ENCODE data around the gene RRP15.

Gene RRP15

DNA sequence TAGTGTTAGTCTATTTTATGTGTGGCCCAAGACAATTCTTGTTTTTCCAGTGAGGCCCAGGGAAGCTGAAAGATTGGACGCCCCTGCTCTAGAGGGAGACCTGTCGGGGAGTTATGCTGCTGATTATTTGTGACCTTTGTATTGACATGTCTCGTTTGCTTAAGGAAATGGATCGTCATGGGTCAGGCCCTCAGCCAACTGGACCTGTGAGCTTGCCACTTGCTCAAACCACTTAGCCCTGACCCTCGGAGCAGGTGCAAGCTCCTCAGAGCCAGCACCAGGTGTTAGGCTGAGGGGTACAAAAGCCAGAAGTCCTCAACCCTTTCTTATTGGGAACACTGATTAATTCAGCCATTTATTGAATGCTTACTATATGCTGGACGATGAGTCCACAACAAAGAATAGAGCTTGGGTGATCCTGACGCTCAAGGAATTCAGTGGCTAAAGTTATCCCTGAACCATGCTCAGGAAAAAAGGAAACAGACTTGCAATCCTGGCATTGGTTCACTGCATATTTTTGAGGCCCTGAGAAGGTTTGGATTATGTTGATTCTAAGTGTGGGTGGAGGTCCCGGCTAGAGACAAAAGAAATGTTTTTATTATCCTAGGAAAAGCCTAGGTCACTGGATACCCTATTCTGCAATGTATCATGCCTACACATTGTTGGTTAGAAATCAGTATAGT lies 79.1 kb downstream of the RRP15 start:
- DNase-seq, result no peak

GRCh38 chr1:218365226-218365999 lies 80.3 kb downstream of the RRP15 start:
- no peak for DNase-seq

DNA sequence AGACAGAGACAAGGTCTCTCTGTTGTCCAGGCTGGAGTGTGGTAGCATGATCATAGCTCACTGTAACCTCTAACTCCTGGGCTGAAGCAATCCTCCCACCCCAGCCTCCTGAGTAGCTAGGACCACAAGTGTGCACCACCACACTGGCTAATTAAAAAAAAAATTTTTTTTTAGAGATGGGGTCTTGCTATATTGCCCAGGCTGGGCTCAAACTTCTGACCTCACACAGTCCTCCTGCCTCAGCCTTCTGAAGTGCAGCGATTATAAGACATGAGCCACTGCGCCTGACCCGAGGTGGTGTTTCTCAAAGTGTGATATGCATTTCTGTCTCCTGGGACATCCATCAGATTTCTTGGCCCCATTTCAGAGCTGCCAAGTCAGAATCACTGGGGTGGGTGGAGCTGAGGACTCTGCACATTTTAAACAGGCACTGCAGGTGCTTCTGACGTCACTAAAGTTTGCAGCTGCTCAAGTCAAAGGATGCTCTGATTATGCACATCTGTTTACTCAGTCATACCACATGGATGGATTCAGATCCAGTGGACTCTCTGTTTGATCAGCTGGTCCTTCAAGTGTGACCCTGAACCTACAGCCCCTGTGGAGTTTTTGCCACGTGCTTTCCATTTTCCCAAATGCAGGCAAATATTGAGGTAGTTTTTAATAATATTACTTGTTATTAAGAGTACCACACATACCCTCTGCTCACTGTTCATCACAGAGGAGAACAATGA lies 81.4 kb downstream of the RRP15 start:
- no peak for DNase-seq

DNA sequence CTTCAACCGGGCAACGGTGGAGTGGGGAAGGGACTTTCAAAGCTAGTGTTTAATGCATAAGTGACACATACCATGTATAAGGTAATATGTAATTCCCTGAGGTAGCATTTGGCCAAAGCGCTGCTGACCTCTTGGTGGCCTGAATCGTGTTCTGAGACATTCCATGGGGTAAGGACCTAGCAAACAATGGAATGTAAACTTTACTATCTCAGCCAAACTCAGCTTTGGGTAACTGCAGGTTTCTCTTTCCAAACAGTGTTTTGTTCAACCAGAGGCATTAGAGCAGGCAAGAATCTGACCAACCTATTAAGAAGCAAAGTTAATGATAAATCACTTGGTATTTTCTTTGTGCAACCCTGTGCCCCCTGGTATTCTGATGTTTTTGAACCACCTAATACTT lies 82.0 kb downstream of the RRP15 start:
- no peak for DNase-seq

GRCh38 chr1:218368686-218369085 lies 83.6 kb downstream of the RRP15 start:
- DNase-seq, result no peak

DNA sequence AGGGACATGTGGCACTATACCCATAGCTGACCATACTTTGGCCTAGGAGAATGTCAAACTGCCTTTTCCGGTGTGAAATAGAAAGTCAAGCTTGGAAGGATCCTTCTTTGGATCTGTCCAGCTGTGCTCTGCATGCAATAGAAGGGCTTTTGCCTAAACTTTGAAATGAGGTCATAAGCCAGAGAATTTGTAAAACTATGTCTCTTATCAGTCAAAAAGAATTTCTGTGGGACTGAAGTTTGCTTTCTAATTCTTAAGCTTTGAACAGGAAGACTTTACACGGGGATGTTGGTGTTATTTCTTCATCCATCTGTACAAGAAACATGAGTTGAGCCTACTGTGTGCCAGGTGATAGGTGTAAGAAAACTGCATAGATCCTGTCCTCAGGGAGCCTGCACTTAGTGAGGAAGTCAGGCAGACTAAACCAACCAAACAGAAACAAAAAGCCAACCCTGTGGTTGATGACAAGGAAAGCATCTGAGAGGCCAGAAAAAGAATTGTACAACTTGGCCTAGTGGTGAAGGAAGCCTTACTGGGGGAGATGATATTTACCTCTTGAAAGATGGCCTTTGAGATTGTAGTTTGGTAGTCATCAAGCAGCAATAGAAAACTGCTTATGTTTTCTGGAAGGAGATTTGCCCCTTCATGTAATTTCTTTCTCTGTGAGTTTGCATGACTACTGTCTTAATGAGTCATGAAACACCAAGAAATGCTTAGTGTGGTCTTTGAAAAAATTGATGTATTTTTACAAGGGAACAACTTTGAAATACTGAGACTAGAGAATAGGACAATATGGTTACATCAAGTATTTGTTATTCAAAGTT lies 84.8 kb downstream of the RRP15 start:
- no peak for DNase-seq

GRCh38 chr1:218371927-218372672 lies 87.0 kb downstream of the RRP15 start:
- peak in 1 of 2 experiments; percentile 49 for DNase-seq

- DNase-seq, result no peak
Observed at GRCh38 chr1:218374401-218375353, 89.6 kb downstream of the RRP15 start.

DNA sequence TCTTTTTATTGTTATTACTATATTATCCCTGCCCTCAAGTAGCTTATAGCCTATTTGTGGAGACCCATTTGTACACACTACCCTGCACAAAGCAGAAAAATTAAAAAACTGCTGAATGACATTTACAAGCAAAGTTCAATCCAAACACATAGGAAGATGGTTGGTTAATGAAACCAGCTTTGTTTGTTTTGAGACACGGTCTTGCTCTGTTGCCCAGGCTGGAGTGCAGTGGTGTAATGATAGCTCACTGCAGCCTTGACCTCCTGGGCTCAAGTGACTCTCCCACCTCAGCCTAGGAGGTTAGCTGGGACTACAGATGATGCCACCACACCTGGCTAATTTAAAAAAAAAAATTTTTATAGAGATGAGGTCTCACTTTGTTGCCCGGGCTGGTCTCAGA lies 91.6 kb downstream of the RRP15 start:
- DNase-seq, result no peak

DNA sequence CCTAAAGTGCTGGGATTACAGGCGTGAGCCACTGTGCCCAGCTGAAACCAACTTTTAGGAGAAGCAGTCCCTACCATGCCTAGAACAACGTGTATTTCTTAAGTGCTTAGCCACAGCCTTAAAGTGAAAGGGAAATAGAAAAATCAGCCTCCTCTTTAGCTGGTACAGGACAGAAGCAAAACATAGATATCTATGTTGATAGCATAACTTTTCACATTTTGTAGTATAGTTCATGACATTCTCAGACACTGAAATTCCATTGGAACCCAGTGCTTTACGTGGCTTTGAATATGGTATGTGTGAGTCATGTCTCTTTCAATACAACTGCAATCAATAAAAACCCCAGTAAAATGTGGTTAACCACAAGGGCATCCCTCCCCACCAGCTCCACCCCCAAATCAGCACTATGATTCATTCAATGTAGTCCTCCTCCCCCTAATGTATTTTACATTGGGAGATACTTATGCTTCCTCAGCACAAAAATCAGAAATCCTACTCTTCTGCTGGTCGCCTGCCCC lies 92.1 kb downstream of the RRP15 start:
- no peak for DNase-seq

- no peak for DNase-seq
Observed at GRCh38 chr1:218380125-218380977, 95.3 kb downstream of the RRP15 start.

GRCh38 chr1:218382261-218382660 lies 97.2 kb downstream of the RRP15 start:
- no peak for DNase-seq

- no peak for DNase-seq
Observed at GRCh38 chr1:218383051-218383450, 98.0 kb downstream of the RRP15 start.

DNA sequence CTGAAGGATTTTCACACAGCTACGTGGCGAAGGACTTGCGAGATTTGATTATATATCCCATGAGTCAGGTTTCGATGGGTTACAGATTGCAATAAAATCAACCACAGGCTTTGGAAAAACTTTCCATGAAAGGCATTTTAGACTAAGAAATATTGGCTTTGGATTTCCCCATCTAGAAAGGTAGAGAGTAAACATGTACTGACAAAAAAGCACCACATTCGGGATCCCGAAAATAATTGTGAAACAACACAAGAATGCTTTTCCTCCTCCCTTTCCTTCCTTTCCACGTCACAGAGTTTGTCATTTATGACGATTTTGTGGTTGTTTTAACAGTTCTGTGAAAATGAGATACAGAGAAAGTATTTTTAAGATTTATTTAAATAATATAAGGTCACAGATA lies 98.6 kb downstream of the RRP15 start:
- no peak for DNase-seq

- no peak for DNase-seq
Observed at GRCh38 chr1:218384581-218384993, 99.5 kb downstream of the RRP15 start.

All from NCI-H526 (cell line).